Activated CD8-positive, alpha-beta T cell treated with anti-CD3 and anti-CD28 coated beads, Interleukin-2, amount 10 ng/mL, durations not matched to agents 7 days and 5 days (primary cell): ENCODE data around the gene TCN2. TPM values are rescaled to one million over a fixed set of nuclear protein-coding genes. Genes with fewer than 3 reads are reported as not detected.
"Not testable (repeated sequence)": the region's sequence is repeated elsewhere in the genome, so short reads cannot be mapped to it uniquely, and the experiment has no call there.

Experiments used
- ATAC-seq: fragments of 150-1000 bp; cut with Tn5 transposase; one replicate; pipeline ENCODE4 v1.10.0; 2021; ENCODE audit warnings: moderate library complexity
- CTCF ChIA-PET: fragments of 350-600 bp; sonication (Branson Sonifier 250); formaldehyde crosslinking; loops from one replicate; lab custom pipeline; 2021; ENCODE audit warnings: antibody characterized with exemption; lab: Charles Lee
- POLR2A ChIA-PET: fragments of 350-600 bp; sonication (Branson Sonifier 250); formaldehyde crosslinking; loops from one replicate; lab custom pipeline; 2021; ENCODE audit warnings: antibody characterized with exemption; lab: Charles Lee
- DNase-seq: peaks from one replicate; pipeline ENCODE4 v3.0.0-alpha.2; 2020
- H3K27ac Mint-ChIP-seq: one replicate; pipeline ENCODE4 v1.8.0; 2021; ENCODE audit warnings: mild to moderate bottlenecking, mixed read lengths
- H3K27me3 Mint-ChIP-seq: one replicate; pipeline ENCODE4 v1.8.0; 2021; ENCODE audit warnings: low read depth, mixed read lengths
- H3K36me3 Mint-ChIP-seq: one replicate; pipeline ENCODE4 v1.8.0; 2021; ENCODE audit warnings: low read depth, mixed read lengths
- H3K4me1 Mint-ChIP-seq: one replicate; pipeline ENCODE4 v1.8.0; 2021; ENCODE audit warnings: low read depth, mixed read lengths
- H3K4me3 Mint-ChIP-seq: one replicate; pipeline ENCODE4 v1.8.0; 2021; ENCODE audit warnings: mild to moderate bottlenecking, mixed read lengths
- H3K9me3 Mint-ChIP-seq: one replicate; pipeline ENCODE4 v1.8.0; 2022; ENCODE audit warnings: mixed read lengths; ENCODE audit not compliant: insufficient read depth
- total RNA-seq, 2 experiments: library from RNA; stranded (reverse); gene quantifications; one replicate each; pipeline ENCODE4 v1.2.3, GENCODE V29; 2021

Gene TCN2
- total RNA-seq, 2 experiments from 2014 or later = 0.24 to 0.34 TPM

DNA sequence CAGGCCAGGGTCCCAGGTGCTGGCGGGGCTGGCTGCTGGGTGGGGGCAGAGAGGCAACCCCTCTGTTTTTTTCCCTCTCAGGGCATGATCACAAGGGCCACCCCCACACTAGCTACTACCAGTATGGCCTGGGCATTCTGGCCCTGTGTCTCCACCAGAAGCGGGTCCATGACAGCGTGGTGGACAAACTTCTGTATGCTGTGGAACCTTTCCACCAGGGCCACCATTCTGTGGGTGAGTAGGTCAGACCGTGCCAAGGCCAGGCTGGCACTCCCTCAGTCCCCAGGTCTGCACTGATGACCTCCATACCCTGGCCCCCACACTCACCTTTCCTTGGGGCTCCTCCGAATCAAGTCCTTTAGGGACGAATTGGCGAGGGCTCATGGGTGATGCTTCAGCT lies 7.3 kb downstream of the TCN2 start:
- Mint-ChIP-seq H3K4me3 (no peak overlapping the region), H3K9me3 (no peaks in the 10 kb centered on the region), H3K36me3 (no peaks in the 10 kb centered on the region), H3K27me3 (no peaks in the 10 kb centered on the region), H3K4me1 (peaks cover 8% of the 10 kb centered on the region), H3K27ac (no peak overlapping the region)
- ATAC-seq (no peak), DNase-seq (no peak)
- ChIA-PET POLR2A (no interaction called here), CTCF (interaction anchor here (1.6 kb wide), 1 partner anchor 10 kb away, joined by 3 read pairs; no protein-coding TSS in a partner anchor)

DNA sequence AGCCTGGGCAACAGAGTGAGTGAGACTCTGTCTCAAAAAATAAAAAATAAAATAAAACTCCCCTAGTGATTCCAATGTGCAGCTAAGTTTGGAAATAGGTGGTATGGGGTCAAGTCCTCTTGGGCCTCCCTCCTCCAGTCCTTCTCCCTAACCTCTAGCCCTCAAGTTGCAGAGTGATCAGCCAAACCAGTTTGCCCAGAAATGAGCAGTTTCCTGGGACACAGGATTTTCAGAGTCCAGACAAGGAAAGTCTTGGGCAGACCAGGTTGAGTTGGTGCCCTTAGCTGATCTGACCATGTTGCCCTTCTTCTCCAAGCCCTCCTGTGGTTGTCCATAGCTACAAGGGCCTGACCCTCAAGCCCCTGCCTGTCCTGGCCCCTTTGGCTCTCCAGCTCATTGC lies 7.9 kb downstream of the TCN2 start:
- Mint-ChIP-seq H3K27ac (no peak overlapping the region), H3K9me3 (no peaks in the 10 kb centered on the region), H3K36me3 (no peaks in the 10 kb centered on the region), H3K4me1 (peaks cover 3% of the 10 kb centered on the region), H3K27me3 (no peaks in the 10 kb centered on the region), H3K4me3 (no peak overlapping the region)
- no peak for DNase-seq
- ChIA-PET CTCF (interaction anchor here (1.6 kb wide), 1 partner anchor 10 kb away, joined by 3 read pairs; no protein-coding TSS in a partner anchor), POLR2A (no interaction called here)
- ATAC-seq = no peak

- no peaks in the 10 kb centered on the region for H3K36me3 Mint-ChIP-seq
- CTCF ChIA-PET = interaction anchor here (1.6 kb wide), 1 partner anchor 11 kb away, joined by 3 read pairs; no protein-coding TSS in a partner anchor
- DNase-seq (no peak), ATAC-seq (no peak)
- H3K4me1 Mint-ChIP-seq = no peaks in the 10 kb centered on the region
- H3K4me3 Mint-ChIP-seq = no peak overlapping the region
- H3K9me3 Mint-ChIP-seq = no peaks in the 10 kb centered on the region
- no peaks in the 10 kb centered on the region for H3K27me3 Mint-ChIP-seq
- H3K27ac Mint-ChIP-seq = no peak overlapping the region
- POLR2A ChIA-PET = no interaction called here
Observed at GRCh38 chr22:30615543-30615954, 8.6 kb downstream of the TCN2 start.

DNA sequence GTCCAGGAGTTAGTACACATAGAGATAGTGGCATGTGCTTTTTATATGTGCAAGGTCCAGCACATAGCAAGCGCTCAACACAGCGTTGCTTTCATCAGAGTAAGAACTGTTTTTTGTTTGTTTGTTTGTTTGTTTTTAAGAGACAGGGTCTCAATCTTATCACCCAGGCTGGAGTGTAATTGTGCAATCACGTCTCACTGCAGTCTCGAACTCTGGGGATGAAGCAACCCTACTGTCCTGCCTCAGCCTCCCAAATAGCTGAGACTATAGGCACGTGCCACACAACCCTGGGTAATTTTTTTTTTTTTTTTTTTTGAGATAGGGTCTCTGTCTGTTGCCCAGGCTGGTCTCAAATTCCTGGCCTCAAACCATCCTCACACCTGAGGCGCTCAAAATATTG lies 10.8 kb downstream of the TCN2 start:
- no peak overlapping the region for H3K4me3 Mint-ChIP-seq
- no peaks in the 10 kb centered on the region for H3K4me1 Mint-ChIP-seq
- POLR2A ChIA-PET = no interaction called here

DNA sequence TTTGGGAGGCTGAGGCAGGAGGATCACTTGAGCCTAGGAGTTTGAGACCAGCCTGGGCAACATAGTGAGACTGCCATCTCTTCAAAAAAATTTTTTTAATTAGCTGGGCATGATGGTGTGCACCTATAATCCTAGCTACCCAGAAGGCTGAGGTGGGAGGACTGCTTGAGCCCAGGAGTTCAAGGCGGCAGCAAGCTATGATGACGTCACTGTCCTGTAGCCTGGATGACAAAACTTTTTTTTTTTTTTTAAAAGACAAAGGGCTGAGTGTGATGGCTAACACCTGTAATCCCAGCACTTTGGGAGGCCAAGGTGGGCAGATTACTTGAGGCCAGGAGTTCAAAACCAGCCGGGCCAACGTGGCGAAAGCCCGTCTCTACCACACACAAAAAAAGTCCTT lies 12.9 kb downstream of the TCN2 start:
- DNase-seq, H3K4me1 Mint-ChIP-seq, H3K27ac Mint-ChIP-seq, H3K27me3 Mint-ChIP-seq, ATAC-seq, H3K36me3 Mint-ChIP-seq, H3K4me3 Mint-ChIP-seq, POLR2A ChIA-PET, H3K9me3 Mint-ChIP-seq: not testable (repeated sequence)
- CTCF ChIA-PET = interaction anchor here (1.4 to 2.1 kb wide), 2 partner anchors 15 to 135 kb away, joined by 5 to 6 read pairs; no protein-coding TSS in a partner anchor

More for the DNA sequence above, 10.8 kb downstream of the TCN2 start:
- Mint-ChIP-seq H3K27ac (no peak overlapping the region), H3K36me3 (no peaks in the 10 kb centered on the region), H3K9me3 (no peaks in the 10 kb centered on the region), H3K27me3 (no peaks in the 10 kb centered on the region)
- ATAC-seq (no peak), DNase-seq (no peak)
- CTCF ChIA-PET = no interaction called here

DNA sequence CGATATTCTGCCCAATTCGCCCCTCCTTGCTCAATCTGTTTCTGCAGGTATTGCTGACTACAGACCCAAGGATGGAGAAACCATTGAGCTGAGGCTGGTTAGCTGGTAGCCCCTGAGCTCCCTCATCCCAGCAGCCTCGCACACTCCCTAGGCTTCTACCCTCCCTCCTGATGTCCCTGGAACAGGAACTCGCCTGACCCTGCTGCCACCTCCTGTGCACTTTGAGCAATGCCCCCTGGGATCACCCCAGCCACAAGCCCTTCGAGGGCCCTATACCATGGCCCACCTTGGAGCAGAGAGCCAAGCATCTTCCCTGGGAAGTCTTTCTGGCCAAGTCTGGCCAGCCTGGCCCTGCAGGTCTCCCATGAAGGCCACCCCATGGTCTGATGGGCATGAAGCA lies 19.4 kb downstream of the TCN2 start:
- no peak for DNase-seq

GRCh38 chr22:30627471-30627870 lies 20.5 kb downstream of the TCN2 start:
- CTCF ChIA-PET = no interaction called here
- H3K4me1 Mint-ChIP-seq = no peaks in the 10 kb centered on the region
- POLR2A ChIA-PET = no interaction called here
- ATAC-seq (no peak), DNase-seq (no peak)
- H3K27ac Mint-ChIP-seq = no peak overlapping the region
- no peaks in the 10 kb centered on the region for H3K9me3 Mint-ChIP-seq
- H3K4me3 Mint-ChIP-seq = no peak overlapping the region
- H3K36me3 Mint-ChIP-seq = no peaks in the 10 kb centered on the region
- no peaks in the 10 kb centered on the region for H3K27me3 Mint-ChIP-seq

More for the DNA sequence above, 19.4 kb downstream of the TCN2 start:
- Mint-ChIP-seq H3K4me3 (no peak overlapping the region), H3K9me3 (no peaks in the 10 kb centered on the region), H3K27me3 (no peaks in the 10 kb centered on the region), H3K27ac (no peak overlapping the region), H3K36me3 (no peaks in the 10 kb centered on the region), H3K4me1 (no peaks in the 10 kb centered on the region)
- POLR2A ChIA-PET = no interaction called here
- ATAC-seq = no peak
- CTCF ChIA-PET = interaction anchor here (1.0 kb wide), 1 partner anchor 8 kb away, joined by 4 read pairs; no protein-coding TSS in a partner anchor

DNA sequence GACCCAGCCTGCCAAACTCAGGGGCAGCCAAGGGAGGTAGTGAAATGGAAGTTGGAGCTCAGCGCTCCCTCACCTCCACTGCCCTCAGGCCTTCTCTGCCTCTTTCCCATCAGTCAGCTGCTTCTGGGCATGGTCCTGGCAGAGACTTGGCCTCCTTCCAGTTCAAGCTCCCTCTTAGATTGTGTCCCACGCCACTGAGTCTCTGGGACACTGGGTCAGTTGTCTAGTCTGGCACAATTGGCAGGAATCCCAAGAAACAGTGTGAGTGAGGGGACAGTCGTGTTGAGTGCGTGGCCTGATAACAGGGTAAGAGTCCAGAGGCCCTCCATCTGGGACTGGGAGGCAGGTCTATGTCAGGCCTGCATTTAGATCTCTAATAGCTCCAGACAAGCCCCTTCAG lies 21.5 kb downstream of the TCN2 start:
- no peak overlapping the region for H3K27ac Mint-ChIP-seq
- no peak overlapping the region for H3K4me3 Mint-ChIP-seq
- no peaks in the 10 kb centered on the region for H3K4me1 Mint-ChIP-seq
- H3K9me3 Mint-ChIP-seq = no peaks in the 10 kb centered on the region
- DNase-seq (no peak), ATAC-seq (no peak)
- H3K27me3 Mint-ChIP-seq = no peaks in the 10 kb centered on the region
- ChIA-PET POLR2A (no interaction called here), CTCF (interaction anchor here (0.8 kb wide), 1 partner anchor 22 kb away, joined by 4 read pairs; the partner anchor contains the start of gene TCN2)
- H3K36me3 Mint-ChIP-seq = no peaks in the 10 kb centered on the region

DNA sequence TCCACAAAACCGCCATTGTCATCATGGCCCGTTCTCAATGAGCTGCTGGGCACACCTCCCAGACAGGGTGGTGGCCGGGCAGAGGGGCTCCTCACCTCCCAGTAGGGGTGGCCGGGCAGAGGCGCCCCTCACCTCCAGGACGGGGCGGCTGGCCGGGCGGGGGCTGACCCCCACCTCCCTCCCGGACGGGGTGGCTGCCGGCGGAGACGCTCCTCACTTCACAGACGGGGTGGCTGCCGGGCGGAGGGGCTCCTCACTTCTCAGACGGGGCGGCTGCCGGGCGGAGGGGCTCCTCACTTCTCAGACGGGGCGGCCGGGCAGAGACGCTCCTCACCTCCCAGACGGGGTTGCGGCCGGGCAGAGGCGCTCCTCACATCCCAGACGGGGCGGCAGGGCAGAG lies 24.5 kb downstream of the TCN2 start:
- H3K27ac Mint-ChIP-seq, DNase-seq, ATAC-seq, H3K27me3 Mint-ChIP-seq, H3K9me3 Mint-ChIP-seq, H3K4me3 Mint-ChIP-seq, H3K36me3 Mint-ChIP-seq, CTCF ChIA-PET, POLR2A ChIA-PET: not testable (repeated sequence)
- peaks cover 16% of the 10 kb centered on the region for H3K4me1 Mint-ChIP-seq

GRCh38 chr22:30634471-30635233 lies 27.7 kb downstream of the TCN2 start:
- no peaks in the 10 kb centered on the region for H3K27me3 Mint-ChIP-seq
- H3K4me3 Mint-ChIP-seq = peak overlapping the region; percentile 76
- ATAC-seq (peak; percentile 67), DNase-seq (peak; percentile 92)
- peaks cover 18% of the 10 kb centered on the region for H3K4me1 Mint-ChIP-seq
- ChIA-PET CTCF (interaction anchor here (0.6 to 4.5 kb wide), 54 partner anchors 8 to 835 kb away, joined by 3 to 179 read pairs (median 4); partner anchors contain the start of genes DUSP18, PES1, RNF185 and SELENOM), POLR2A (interaction anchor here (0.6 to 2.4 kb wide), 9 partner anchors 15 to 453 kb away, joined by 3 to 16 read pairs (median 3); partner anchors contain the start of genes DUSP18 and TUG1)
- no peaks in the 10 kb centered on the region for H3K9me3 Mint-ChIP-seq
- H3K36me3 Mint-ChIP-seq = peaks cover 8% of the 10 kb centered on the region
- peak overlapping the region; percentile 86 for H3K27ac Mint-ChIP-seq

- Mint-ChIP-seq H3K27me3 (no peaks in the 10 kb centered on the region), H3K9me3 (no peaks in the 10 kb centered on the region), H3K36me3 (peaks cover 9% of the 10 kb centered on the region), H3K4me3 (peak within 1 kb of the TSS; percentile 76), H3K4me1 (peaks cover 18% of the 10 kb centered on the region), H3K27ac (peak within 1 kb of the TSS; percentile 86)
- CTCF ChIA-PET = interaction anchor here (0.7 to 4.5 kb wide), 37 partner anchors 8 to 702 kb away, joined by 3 to 179 read pairs (median 5); partner anchors contain the start of genes DUSP18, RNF185 and TCN2
- peak; percentile 89 for ATAC-seq
- DNase-seq = peak; percentile 95
- POLR2A ChIA-PET = interaction anchor here (0.6 to 2.4 kb wide), 9 partner anchors 14 to 452 kb away, joined by 3 to 16 read pairs (median 3); partner anchors contain the start of gene DUSP18
Observed at GRCh38 chr22:30635273-30636225, 28.6 kb downstream of the TCN2 start, which contains the start of gene SLC35E4. SLC35E4 (plus strand) TSS chr22:30635781; CDS start chr22:30636451, 670 bp downstream.
